GM21786 (cell line): ENCODE data around the gene MTAP.

ENCODE experiments used
- ATAC-seq: cut with Tn5 transposase; IDR thresholded peaks from one replicate; pipeline ENCODE4 v1.9.1; 2021; ENCODE audit not compliant: unreplicated experiment

MTAP gene

GRCh38 chr9:21802418-21803000 lies at the start of gene MTAP:
TSS of gene MTAP (plus strand) at chr9:21802636. CDS start at chr9:21802749, 113 bp downstream.
- peak; percentile 86 for ATAC-seq

GRCh38 chr9:21753523-21753922 lies 48.9 kb upstream of the MTAP start:
- no peak for ATAC-seq

- ATAC-seq, result no peak
Measured at GRCh38 chr9:21754741-21755140, 47.7 kb upstream of the MTAP start.

- no peak for ATAC-seq
Measured at GRCh38 chr9:21758540-21758939, 43.9 kb upstream of the MTAP start.

GRCh38 chr9:21761309-21761901 lies 41.0 kb upstream of the MTAP start:
- ATAC-seq, result peak; percentile 86

- ATAC-seq, result no peak
Measured at GRCh38 chr9:21762064-21762463, 40.4 kb upstream of the MTAP start.

- ATAC-seq, result no peak
Measured at GRCh38 chr9:21764846-21765245, 37.6 kb upstream of the MTAP start.

- no peak for ATAC-seq
Measured at GRCh38 chr9:21766096-21766495, 36.3 kb upstream of the MTAP start.

- no peak for ATAC-seq
Measured at GRCh38 chr9:21770871-21771560, 31.4 kb upstream of the MTAP start.

GRCh38 chr9:21777701-21778100 lies 24.7 kb upstream of the MTAP start:
- ATAC-seq, result no peak

GRCh38 chr9:21778304-21778703 lies 24.1 kb upstream of the MTAP start:
- ATAC-seq, result no peak

- no peak for ATAC-seq
Measured at GRCh38 chr9:21779397-21779796, 23.0 kb upstream of the MTAP start.

GRCh38 chr9:21781656-21782055 lies 20.8 kb upstream of the MTAP start:
- no peak for ATAC-seq

GRCh38 chr9:21782205-21782604 lies 20.2 kb upstream of the MTAP start:
- ATAC-seq, result no peak

- no peak for ATAC-seq
Measured at GRCh38 chr9:21788752-21789151, 13.7 kb upstream of the MTAP start.

GRCh38 chr9:21789541-21790037 lies 12.8 kb upstream of the MTAP start:
- peak; percentile 97 for ATAC-seq

GRCh38 chr9:21795483-21795882 lies 7.0 kb upstream of the MTAP start:
- ATAC-seq, result no peak

- ATAC-seq, result no peak
Measured at GRCh38 chr9:21796768-21797167, 5.7 kb upstream of the MTAP start.

- ATAC-seq, result no peak
Measured at GRCh38 chr9:21800931-21801682, 1.3 kb upstream of the MTAP start.

GRCh38 chr9:21801683-21802417 lies 586 bp upstream of the MTAP start:
- peak; percentile 16 for ATAC-seq

- no peak for ATAC-seq
Measured at GRCh38 chr9:21803649-21804048, 1.2 kb downstream of the MTAP start.
